Activated gamma-delta T cell treated with anti-CD3 and anti-CD28 coated beads, Interleukin-2, amount 50 U/mL, for 16 hours (primary cell): Measurements from ENCODE around the gene CFAP73.

Experiments used
- DNase-seq: peaks from one replicate; pipeline ENCODE4 v3.0.0-alpha.2; 2020; ENCODE audit warnings: low read depth

The CFAP73 gene

DNA sequence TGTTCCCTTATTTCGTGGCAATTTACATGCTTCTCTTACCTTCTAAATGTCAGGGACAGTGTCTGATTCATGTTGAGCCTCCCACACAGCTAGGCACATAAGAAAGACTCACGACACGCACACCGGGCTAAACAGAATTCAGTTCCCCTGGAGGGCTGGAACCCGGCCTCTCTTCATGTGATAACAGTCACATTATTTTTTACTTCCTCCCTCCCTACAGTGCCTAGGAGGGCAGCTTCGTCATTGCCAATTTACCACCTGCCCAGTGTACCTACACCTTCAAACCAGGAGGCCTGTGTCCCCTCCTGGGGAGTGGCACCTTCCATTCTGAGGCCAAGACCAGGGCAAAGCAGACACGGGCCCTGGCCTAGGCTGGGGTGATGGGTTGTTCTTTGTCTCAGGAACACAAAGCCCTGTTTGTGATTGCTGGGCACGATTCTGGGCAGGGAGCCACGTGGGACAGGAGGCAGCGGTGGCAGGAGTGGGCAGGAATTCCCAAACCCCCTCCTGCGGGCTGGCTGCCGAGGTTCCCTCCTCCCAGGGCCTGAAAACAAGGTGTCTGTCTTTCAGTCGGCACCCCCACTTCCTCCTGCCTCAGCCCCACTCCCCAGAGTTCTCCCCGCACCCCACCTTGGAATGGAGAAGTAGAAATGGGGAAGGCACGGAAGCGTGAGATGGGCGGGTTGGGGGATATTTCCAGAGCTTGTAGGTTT, 7.2 kb upstream of the CFAP73 start:
- DNase-seq: no peak

DNA sequence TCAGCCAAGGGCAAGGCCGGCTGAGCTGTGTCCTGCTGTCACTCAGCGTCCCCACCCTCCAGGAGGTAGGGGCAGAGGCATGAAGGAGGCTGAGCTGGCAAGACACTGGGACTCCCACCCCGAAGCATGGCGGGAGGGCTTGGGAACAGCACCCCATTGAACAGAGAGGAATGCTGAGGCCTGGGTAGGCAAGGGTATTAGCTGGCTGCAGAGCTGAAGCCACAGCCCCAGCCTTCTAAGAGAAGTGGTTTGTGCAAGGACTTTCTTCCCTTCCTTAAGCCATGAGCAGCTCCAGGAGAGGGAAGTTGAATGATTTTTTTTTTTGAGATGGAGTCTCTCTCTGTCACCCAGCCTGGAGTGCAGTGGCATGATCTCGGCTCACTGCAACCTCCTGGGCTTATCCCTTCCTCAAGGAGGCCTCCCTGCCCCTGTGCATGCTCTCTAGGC, 6.6 kb upstream of the CFAP73 start:
- DNase-seq: no peak

DNA sequence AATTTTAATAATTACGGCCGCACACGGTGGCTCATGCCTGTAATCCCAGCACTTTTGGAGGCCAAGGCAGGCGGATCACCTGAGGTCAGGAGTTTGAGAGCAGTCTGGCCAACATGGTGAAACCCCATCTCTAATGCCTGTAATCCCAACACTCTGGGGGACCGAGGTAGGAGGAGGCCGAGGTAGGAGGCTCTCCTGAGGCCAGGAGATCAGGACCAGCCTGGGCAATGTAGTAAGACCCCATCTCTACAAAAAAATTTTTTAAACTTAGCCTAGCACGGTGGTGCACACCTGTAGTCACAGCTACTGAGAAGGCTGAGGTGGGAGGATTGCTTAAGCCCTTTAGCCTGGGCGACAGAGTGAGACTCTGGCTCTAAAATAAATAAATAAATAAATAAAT, 5.6 kb upstream of the CFAP73 start:
- no peak for DNase-seq

DNA sequence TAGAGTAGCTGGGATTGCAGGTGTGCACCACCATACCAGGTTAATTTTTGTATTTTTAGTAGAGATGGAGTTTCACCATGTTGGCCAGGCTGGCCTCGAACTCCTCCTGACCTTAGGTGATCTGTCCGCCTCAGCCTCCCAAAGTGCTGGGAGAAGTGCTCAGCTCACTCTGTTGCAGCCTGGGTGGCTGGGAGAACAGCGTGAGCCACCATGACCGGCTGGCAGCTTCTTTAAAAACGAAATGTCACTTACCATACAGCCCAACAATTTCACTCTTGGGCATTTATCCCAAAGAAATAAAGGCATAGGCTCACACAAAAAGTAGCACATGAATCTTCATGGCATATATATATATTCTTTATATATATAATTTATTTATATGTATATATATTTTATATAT, 4.7 kb upstream of the CFAP73 start:
- no peak for DNase-seq

DNA sequence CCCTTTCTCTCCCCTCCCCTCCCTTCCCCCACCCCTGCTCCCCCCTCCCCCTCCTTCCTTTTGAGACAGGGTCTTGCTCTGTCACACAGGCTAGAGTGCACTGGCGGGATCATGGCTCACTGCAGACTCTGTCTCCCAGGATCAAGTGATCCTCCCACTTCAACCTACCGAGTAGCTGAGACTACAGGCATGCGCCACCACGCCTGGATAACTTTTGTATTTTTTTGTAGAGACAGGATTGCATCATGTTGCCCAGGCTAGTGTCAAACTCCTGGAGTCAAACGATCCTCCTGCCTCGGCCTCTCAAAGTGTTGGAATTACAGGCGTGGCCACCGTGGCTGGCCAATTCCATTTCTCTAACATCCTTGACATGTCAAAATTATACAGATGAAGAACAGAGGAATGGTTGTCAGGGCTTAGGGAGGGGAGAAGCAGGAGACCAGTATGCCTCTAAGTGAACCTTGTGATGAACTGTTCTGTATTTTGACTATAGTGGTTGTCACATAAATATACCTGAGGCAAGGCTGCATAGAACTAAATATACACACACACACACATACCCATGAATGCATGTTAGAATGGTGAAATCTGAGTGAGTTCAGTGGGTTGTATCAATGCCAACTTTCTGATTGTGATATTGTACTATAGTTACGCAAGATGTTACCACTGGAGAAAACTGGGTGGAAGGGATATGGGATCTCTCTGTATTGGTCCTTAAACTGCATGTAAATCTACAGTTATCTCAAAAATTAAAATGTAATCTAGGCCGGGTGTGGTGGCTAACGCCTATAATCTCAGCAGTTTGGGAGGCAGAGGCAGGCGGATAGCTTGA, 3.6 kb upstream of the CFAP73 start:
- no peak for DNase-seq

DNA sequence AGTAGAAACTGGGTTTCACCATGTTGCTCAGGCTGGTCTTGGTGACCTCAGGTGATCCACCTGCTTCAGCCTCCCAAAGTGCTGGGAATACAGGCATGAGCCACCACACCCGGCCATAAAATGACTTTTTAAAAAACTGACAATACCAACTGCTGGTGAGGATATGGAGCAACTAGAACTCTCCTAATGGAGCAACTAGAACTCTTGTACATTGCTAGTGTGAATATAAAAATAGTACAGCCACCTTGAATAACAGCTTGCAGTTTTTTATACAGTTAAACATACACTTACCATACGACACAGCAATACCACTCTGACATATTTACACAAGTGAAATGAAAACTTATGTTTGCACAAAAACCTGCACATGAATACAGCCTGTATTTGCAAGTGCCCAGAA, 2.5 kb upstream of the CFAP73 start:
- DNase-seq: no peak

DNA sequence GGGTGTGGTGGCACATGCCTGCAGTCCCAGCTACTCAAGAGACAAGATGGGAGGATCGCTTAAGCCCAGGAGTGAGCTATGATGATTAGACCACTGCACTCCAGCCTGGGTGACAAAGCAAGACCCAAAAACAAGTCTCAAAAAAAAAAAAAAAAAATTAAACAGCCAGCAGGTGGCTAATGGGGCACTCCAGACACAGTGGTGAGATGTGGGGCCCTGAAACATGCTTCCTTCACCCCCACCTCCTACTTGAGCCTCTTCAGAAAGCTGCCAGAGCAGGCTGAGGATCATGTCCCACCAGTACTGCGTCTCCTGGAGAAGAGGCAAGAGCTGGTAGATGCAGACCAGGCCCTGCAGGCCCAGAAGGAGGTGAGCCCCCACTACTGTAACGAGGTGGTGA, 2.1 kb downstream of the CFAP73 start:
- DNase-seq: no peak

DNA sequence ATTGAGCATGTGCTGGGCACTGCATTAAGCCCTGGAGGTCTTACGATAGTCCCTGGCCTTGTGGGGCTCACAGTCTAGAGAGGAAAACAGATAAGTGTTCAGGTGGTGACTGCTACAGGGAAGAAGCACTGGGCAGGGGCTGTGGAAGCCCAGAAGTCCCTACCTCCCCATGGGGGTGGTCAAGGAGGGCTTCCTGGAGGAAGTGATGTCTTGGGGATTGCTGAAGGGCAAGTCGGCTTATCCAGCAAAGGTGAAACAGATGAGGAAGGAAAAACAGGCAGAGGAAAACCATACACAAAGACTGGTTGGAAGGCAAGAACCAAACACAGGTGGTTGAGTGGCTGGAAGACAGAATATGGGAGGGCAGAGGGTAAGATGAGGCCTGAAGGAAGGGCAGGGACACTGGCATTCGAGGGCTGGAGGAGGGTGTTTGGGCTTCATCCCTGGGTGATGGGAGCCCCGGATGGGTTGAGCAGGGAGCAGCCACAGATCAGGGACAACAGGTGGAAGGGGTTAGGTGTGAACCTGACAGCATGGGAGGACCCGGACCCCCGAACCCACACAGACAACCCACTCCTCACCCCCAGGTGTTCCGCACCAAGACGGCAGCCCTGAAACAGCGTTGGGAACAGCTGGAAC, 2.8 kb downstream of the CFAP73 start:
- no peak for DNase-seq

DNA sequence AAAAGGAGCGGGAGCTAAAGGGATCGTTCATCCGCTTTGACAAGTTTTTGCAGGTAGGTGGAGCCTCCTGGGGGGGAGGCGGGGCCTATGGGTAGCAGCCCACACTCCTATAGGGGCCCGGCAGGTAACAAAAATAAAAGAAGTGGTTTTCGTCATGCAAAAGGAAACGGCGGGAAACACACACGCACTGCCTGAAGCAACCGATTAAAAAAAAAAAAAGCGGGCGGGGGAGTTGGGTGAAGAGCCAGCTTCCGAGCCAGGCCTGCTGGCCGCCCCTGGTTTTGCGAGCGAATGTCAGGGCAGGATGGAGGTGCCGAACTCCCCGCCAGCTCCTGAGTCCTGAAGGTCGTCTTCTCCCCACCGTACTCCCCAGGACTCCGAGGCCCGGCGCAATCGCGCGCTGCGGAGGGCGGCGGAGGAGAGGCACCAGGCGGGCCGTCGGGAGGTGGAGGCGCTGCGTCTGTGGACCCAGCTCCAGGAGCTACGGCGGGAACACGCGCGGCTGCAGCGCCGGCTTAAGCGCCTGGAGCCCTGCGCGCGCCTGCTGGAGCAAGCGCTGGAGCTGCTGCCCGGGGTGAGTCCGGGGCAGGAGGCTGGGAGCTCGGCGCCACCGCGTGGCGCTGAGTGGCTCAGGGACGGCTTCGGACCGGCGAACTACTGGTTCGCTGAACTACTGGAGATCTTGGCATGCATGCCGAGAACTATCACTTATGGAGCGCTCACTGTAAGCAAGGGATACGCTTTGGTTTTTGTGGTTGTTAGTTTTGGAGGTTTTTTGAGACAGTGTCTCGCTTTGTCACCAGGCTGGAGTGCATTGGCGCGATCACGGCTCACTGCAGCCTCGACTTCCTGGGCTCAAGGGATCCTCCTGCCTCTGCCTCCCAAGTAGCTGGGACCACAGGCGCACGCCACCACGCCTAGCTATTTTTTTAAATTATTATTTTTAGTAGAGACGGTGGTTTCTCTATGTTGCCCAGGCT, 3.6 kb downstream of the CFAP73 start:
- DNase-seq: peak; percentile 14

DNA sequence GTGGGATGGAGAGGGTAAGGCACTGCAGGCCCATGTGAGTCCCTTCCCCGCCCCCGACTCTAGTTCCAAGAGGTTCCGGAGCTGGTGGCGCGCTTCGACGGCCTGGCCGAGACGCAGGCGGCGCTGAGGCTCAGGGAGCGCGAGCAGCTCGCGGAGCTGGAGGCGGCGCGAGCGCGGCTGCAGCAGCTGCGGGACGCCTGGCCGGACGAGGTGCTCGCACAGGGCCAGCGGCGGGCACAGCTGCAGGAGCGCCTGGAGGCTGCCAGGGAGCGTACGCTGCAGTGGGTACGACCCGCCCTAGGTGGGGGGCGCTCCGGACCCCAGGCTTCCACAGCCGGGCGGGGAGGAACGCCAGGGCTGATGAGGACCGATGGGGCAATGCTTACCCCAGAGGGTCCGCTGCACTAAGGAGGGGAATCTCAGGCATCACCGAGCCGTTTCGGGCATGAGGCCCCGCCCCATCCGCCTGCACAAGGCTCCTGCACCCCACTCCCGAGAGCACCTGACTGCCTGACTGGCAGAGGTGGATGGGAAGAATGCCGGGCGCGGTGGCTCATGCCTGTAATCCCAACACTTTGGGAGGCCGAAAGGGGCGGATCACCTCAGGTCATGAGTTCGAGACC, 4.9 kb downstream of the CFAP73 start:
- no peak for DNase-seq

DNA sequence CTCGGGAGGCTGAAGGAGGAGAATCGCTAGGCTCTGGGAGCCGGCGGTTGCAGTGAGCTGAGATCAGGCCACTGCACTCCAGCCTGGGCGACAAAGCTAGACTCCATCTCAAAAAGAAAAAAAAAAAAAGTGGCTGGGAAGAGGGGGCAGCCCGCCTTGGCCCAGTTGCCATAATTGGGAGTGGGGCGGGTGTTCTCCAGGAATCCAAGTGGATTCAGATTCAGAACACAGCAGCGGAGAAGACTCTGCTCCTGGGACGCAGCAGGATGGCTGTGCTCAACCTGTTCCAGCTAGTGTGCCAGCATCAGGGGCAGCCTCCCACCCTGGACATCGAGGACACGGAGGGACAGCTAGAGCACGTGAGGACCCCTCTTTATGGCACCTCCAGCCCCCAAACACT, 5.5 kb downstream of the CFAP73 start:
- no peak for DNase-seq

DNA sequence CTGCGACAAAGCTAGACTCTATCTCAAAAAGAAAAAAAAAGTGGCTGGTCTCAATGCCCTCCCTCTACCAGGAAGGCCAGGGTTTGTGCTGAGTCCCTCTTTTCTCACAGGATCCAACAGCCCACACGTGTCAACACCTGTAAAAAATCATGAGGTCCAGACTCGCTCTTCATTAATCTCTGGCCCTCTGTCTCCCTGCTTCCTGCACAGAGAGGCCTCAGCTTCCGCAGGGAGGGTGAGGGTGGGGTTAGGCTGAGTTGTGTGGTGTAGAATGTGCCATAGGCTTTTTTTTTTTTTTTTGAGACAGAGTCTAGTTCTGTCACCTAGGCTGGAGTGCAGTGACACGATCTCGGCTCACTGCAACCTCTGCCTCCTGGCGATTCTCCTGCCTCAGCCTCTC, 6.1 kb downstream of the CFAP73 start:
- DNase-seq: no peak

DNA sequence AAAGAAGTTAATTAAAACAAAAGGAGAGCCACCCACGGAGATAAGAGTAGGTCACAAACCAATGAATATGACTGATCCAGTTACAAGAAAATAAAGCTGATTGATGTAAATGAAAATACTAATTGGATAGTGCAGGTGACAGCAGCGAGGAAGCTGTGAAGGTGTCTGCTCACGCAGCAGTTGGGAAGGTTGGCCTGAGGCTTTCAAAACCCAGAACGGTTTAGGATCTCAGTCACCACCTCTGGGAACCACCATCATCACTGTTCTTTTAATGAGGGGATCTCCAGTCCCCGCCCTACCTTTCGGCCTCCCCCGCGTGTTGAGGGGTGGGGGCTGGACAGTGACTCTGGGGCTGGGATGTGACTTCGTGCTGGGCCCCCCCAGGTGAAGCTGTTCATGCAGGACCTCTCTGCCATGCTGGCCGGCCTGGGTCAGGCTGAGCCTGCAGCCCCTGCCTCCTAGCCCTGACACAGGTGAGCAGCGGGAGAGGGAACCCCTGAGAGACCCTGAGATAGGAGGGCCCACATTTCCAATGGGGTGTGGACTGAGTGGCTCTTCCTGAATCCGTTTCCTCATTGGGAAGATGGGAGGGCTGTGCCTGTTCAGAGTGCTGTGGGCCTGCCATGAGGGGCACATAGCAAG, 7.8 kb downstream of the CFAP73 start:
- DNase-seq: no peak

DNA sequence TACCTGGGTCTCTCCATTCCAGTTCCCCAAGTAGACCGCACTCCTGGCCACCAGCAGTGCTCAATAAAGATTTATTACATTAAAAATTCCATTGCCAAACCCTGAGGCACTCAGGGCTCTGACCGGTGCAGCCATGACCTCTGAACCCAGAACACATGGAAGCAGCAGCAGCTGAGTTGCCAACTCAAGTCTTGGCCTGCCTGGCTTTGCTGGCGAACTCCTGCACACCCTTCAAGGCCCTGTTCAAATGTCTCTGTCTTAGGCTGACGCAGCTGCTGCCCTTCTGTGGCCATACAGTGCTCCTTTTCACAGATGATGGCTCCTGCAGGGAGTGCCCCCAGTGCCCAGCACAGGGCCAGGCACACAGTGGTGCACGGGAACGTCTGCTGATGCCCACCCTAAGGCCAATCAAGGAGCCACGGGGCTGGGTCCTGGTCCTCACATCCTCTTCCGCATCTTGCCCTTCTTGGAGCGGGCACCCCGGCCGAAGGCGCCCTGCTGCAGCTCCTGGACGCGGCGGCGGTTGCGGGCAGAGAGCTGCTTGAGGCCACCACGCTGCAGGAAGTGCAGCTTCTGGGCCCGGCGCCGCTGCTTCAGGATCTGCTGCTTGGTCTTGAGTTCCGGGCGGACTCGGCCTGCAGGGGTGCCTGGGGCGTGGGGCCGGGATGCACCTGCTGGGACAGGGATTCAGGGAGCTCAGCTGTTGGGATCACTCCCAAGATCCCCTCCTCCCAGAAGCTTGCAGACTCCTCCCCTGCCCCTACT, 9.1 kb downstream of the CFAP73 start:
- no peak for DNase-seq

DNA sequence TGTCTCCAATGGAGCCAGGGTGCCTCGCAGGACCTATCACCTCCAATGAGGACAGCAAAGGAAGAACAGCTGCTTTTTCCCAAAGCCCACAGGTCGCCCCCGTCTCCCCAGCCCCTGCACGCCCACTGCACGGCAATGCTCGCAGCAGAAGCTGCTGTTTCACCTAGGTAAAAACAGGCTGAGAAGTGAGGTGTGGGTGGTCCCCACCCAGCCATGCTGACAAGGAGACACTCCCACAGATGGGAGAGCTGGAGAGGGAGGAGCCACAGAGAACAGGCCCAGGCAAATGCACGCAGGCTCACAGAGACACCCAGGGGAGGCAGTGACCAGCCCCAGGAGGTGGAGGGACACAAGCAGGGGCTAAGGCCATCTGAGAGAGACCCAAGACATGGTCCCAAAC, 10.4 kb downstream of the CFAP73 start:
- no peak for DNase-seq

DNA sequence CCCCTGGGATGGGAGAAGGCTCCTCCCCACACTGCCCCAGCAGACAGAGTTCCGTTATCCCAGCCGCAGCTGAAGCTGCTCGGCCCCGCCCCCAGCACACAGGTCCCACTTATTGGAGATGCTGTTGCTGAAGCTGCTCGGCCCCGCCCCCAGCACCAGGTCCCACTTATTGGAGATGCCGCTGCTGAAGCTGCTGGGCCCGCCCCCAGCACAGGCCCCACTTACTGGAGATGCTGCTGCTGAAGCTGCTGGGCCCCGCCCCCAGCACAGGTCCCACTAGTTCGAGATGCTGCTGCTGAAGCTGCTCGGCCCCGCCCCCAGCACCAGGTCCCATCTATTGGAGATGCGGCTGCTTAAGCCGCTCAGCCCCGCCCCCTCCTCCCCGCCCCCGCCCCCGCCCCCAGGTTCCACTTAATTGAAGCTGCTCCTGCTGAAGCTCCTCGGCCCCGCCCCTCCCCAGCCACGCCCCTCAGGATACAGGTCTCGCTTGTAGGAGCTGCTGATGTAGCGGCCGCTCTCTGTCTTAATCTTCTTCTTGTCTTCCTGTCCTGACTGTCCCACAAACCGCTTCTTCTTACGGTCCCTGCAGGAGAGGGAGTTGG, 12.0 kb downstream of the CFAP73 start:
- DNase-seq: no peak

DNA sequence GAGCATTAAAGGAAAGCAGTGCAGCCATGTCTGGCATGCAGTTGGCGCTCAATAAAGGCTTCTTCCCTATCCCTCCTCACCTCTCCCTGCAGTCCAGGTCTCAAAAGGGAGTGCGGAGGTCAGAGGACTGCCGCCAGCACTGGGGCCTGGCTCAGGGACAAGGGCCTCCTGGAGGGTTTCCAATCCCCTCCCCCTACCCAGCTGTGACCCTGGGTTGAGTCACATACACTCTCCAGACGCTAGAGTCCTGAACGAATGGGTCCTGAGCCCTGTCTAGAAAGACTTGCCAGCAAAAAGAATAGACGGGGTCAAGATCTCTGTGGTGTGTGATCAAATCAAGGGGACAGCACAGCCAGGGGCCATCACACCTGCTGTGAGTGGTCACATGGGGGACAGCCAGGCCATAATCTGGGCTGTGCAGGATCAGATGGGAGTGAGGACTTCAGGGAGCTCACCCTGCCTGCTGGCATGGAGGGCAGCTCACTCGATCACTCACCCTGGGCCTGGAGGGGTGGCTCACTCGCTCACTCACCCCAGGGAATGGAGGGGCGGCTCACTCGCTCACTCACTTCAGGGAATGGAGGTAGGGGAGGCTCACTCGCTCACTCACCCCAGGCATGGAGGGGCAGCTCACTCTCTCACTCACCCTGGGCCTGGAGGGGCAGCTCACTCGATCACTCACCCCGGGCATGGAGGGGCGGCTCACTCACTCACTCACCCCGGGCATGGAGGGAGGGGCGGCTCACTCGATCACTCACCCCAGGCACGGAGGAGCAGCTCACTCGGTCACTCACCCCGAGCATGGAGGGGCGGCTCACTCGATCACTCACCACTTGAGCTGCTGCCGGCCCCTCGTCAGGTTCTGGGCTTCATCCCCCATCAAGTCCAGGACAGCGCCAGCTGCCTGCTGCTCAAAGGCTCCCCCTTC, 12.8 kb downstream of the CFAP73 start:
- no peak for DNase-seq

DNA sequence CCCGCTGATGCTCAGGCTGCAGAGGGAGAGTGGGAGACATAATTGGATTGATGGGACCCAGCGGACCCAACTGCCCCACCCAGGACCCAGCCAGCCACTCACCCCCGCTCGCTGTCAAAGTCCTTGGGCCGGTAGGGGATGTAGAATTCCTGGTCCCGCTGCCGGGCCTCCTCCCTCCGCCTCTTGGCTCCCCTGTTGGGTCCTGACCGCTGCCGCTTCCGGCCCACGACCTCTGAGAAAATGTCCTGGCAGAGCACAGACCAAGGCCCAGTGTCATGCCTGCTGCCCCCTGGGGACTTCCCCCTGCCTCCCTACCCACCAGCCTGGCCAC, 13.5 kb downstream of the CFAP73 start:
- no peak for DNase-seq

DNA sequence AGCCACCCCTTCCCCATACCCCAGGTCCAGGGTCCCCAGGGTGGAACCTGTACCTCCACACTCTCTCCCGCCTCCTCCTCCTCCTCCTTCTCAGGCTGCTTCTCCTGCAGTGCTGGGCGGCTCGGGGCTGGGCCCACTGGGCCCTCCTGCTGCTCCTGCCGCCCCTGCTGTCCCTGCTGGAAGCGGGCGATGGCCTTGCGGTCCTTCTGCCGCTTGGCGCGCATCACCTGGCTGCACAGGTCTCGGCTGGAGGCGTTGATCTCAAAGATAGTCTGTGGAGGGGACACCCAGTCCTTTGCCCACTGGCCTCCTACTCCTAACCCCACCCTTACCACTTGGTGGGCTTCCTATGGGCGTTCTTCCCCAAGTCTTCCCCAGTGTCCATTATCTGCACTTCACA, 14.5 kb downstream of the CFAP73 start:
- DNase-seq: no peak
